DOHH2 (cell line): ENCODE results near the gene P2RX6.

Source experiments
- CTCF ChIP-seq: fragments of 200-600 bp; sonication (generic); IDR thresholded peaks from one replicate; pipeline ENCODE4 v1.5.1; 2014; ENCODE audit warnings: antibody characterized with exemption, mild to moderate bottlenecking, low read depth, low read length; ENCODE audit not compliant: poor library complexity, severe bottlenecking
- EZH2phosphoT487 ChIP-seq: fragments of 200-600 bp; sonication (generic); IDR thresholded peaks from 2 replicates; pipeline ENCODE4 v1.6.1; 2017; ENCODE audit warnings: borderline replicate concordance, mild to moderate bottlenecking, antibody characterized with exemption, low read length, moderate library complexity, mixed read lengths

- TF ChIP-seq CTCF (no peak), EZH2phosphoT487 (no peak)
Measured at GRCh38 chr22:20975541-20976290, 39.2 kb upstream of the P2RX6 start.
